HEK293 (cell line): ENCODE measurements around the gene LMTK3.

ENCODE experiments used
- BCL11A ChIP-seq: fragments of 450-650 bp; formaldehyde crosslinking; IDR thresholded peaks from 2 replicates; pipeline ENCODE4 v1.5.1; 2016; ENCODE audit warnings: low read depth, missing biosample characterization, missing genetic modification characterization
- GLIS2 ChIP-seq: fragments of 450-650 bp; formaldehyde crosslinking; IDR thresholded peaks from 2 replicates; pipeline ENCODE4 v1.5.1; 2016; ENCODE audit warnings: missing biosample characterization, missing genetic modification characterization
- HOXD13 ChIP-seq: sonication (generic); formaldehyde crosslinking; IDR thresholded peaks from 2 replicates; pipeline ENCODE4 v1.8.0; 2022; ENCODE audit warnings: missing genetic modification reagents, borderline replicate concordance
- MZF1 ChIP-seq: fragments of 450-650 bp; formaldehyde crosslinking; IDR thresholded peaks from 2 replicates; pipeline ENCODE4 v1.5.1; 2017; ENCODE audit warnings: missing biosample characterization, missing genetic modification characterization, borderline replicate concordance
- OVOL3 ChIP-seq: fragments of 450-650 bp; formaldehyde crosslinking; IDR thresholded peaks from 2 replicates; pipeline ENCODE4 v1.5.1; 2016; ENCODE audit warnings: missing biosample characterization, missing genetic modification characterization
- ZBTB21 ChIP-seq: fragments of 450-650 bp; formaldehyde crosslinking; IDR thresholded peaks from 2 replicates; pipeline ENCODE4 v1.5.1; 2017; ENCODE audit warnings: missing biosample characterization, missing genetic modification characterization
- ZNF112 ChIP-seq: fragments of 450-650 bp; formaldehyde crosslinking; IDR thresholded peaks from 2 replicates; pipeline ENCODE4 v1.5.0; 2017; ENCODE audit warnings: missing biosample characterization, missing genetic modification characterization
- ZNF175 ChIP-seq: fragments of 450-650 bp; formaldehyde crosslinking; IDR thresholded peaks from 2 replicates; pipeline ENCODE4 v1.5.1; 2016; ENCODE audit warnings: missing biosample characterization, missing genetic modification characterization
- ZNF239 ChIP-seq: fragments of 450-650 bp; formaldehyde crosslinking; IDR thresholded peaks from 2 replicates; pipeline ENCODE4 v1.5.1; 2016; ENCODE audit warnings: missing biosample characterization, missing genetic modification characterization
- ZNF311 ChIP-seq: fragments of 450-650 bp; formaldehyde crosslinking; IDR thresholded peaks from 2 replicates; pipeline ENCODE4 v1.5.1; 2017; ENCODE audit warnings: missing biosample characterization, missing genetic modification characterization, borderline replicate concordance
- ZNF335 ChIP-seq: fragments of 450-650 bp; formaldehyde crosslinking; conservative IDR thresholded peaks from 2 replicates; pipeline ENCODE4 v1.5.1; 2016; ENCODE audit warnings: missing biosample characterization, missing genetic modification characterization
- ZNF350 ChIP-seq: fragments of 450-650 bp; formaldehyde crosslinking; IDR thresholded peaks from 2 replicates; pipeline ENCODE4 v1.5.0; 2017; ENCODE audit warnings: missing biosample characterization, mild to moderate bottlenecking, missing genetic modification characterization
- ZNF37A ChIP-seq: fragments of 450-650 bp; IDR thresholded peaks from 2 replicates; pipeline ENCODE4 v1.5.1; 2018; ENCODE audit warnings: missing biosample characterization, missing genetic modification characterization
- ZNF394 ChIP-seq: fragments of 450-650 bp; formaldehyde crosslinking; IDR thresholded peaks from 2 replicates; pipeline ENCODE4 v1.5.1; 2016; ENCODE audit warnings: missing biosample characterization, missing genetic modification characterization, mild to moderate bottlenecking, moderate library complexity, borderline replicate concordance
- ZNF514 ChIP-seq: fragments of 450-650 bp; formaldehyde crosslinking; IDR thresholded peaks from 2 replicates; pipeline ENCODE4 v1.5.1; 2016; ENCODE audit warnings: missing biosample characterization, missing genetic modification characterization
- ZNF529 ChIP-seq: fragments of 450-650 bp; formaldehyde crosslinking; IDR thresholded peaks from 2 replicates; pipeline ENCODE4 v1.5.1; 2017; ENCODE audit warnings: missing genetic modification characterization, missing biosample characterization; ENCODE audit not compliant: insufficient replicate concordance
- ZNF544 ChIP-seq: fragments of 450-650 bp; formaldehyde crosslinking; IDR thresholded peaks from 2 replicates; pipeline ENCODE4 v1.5.0; 2017; ENCODE audit warnings: missing biosample characterization, missing genetic modification characterization
- ZNF555 ChIP-seq: fragments of 450-650 bp; formaldehyde crosslinking; conservative IDR thresholded peaks from 2 replicates; pipeline ENCODE4 v1.5.1; 2017; ENCODE audit warnings: missing biosample characterization, mild to moderate bottlenecking, missing genetic modification characterization, inconsistent platforms
- ZNF571 ChIP-seq: fragments of 450-650 bp; formaldehyde crosslinking; IDR thresholded peaks from 2 replicates; pipeline ENCODE4 v1.5.0; 2017; ENCODE audit warnings: missing biosample characterization, missing genetic modification characterization
- ZNF585B ChIP-seq: fragments of 450-650 bp; formaldehyde crosslinking; IDR thresholded peaks from 2 replicates; pipeline ENCODE4 v1.5.1; 2016; ENCODE audit warnings: missing biosample characterization, missing genetic modification characterization
- ZNF600 ChIP-seq: fragments of 450-650 bp; formaldehyde crosslinking; IDR thresholded peaks from 2 replicates; pipeline ENCODE4 v1.5.1; 2016; ENCODE audit warnings: missing biosample characterization, missing genetic modification characterization
- ZNF670 ChIP-seq: fragments of 450-650 bp; formaldehyde crosslinking; IDR thresholded peaks from 2 replicates; pipeline ENCODE4 v1.5.1; 2016; ENCODE audit warnings: missing biosample characterization, missing genetic modification characterization, low read depth
- ZNF777 ChIP-seq: fragments of 450-650 bp; formaldehyde crosslinking; IDR thresholded peaks from 2 replicates; pipeline ENCODE4 v1.5.1; 2017; ENCODE audit warnings: missing biosample characterization, missing genetic modification characterization, borderline replicate concordance
- TF ChIP-seq, protein P1 (sequence below): fragments of 450-650 bp; formaldehyde crosslinking; conservative IDR thresholded peaks from 2 replicates; pipeline ENCODE4 v1.5.1; 2016; ENCODE audit warnings: low read depth, missing biosample characterization, missing genetic modification characterization
- TF ChIP-seq, protein P2 (sequence below): fragments of 450-650 bp; formaldehyde crosslinking; IDR thresholded peaks from 2 replicates; pipeline ENCODE4 v1.5.1; 2016; ENCODE audit warnings: missing biosample characterization, missing genetic modification characterization
- TF ChIP-seq, protein P3 (sequence below): fragments of 450-650 bp; formaldehyde crosslinking; IDR thresholded peaks from 2 replicates; pipeline ENCODE4 v1.5.1; 2016; ENCODE audit warnings: missing biosample characterization, missing genetic modification characterization
- TF ChIP-seq, protein P4 (sequence below): fragments of 450-650 bp; formaldehyde crosslinking; IDR thresholded peaks from 2 replicates; pipeline ENCODE4 v1.5.0; 2017; ENCODE audit warnings: missing biosample characterization, missing genetic modification characterization, borderline replicate concordance
- TF ChIP-seq, protein P5 (sequence below): fragments of 450-650 bp; formaldehyde crosslinking; IDR thresholded peaks from 2 replicates; pipeline ENCODE4 v1.5.1; 2016; ENCODE audit warnings: missing biosample characterization, missing genetic modification characterization
- TF ChIP-seq, protein P6 (sequence below): fragments of 450-650 bp; formaldehyde crosslinking; IDR thresholded peaks from 2 replicates; pipeline ENCODE4 v1.5.1; 2016; ENCODE audit warnings: missing biosample characterization, missing genetic modification characterization
- TF ChIP-seq, protein P7 (sequence below): fragments of 450-650 bp; formaldehyde crosslinking; IDR thresholded peaks from 2 replicates; pipeline ENCODE4 v1.5.1; 2017; ENCODE audit warnings: missing biosample characterization, missing genetic modification characterization

LMTK3 gene

DNA sequence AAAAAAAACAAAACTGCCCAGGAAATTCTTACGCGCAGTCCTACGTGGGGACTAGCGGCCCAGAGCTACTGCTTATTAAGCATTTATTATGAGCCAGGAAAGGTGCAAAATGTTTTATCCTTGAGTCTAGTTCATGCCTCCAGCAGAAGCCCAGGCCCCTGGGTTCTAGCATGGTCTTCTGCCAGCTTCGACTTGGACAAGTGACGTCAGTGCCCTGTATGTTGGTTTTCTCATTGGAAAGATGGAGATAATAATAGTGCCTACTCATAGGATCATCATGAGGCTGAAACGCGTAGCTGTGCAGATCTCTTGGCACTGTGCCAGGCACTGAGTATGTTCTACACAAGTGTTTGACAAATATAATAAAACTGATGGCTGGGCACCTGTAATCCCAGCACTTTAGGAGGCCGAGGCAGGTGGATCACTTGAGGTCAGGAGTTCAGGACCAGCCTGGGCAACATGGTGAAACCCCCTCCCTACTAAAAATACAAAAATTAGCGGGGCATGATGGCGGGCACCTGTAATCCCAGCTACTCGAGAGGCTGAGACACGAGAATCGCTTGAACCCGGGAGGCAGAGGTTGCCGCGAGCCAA lies 28.0 kb upstream of the LMTK3 start (continued):
- TF ChIP-seq, protein P1, sequence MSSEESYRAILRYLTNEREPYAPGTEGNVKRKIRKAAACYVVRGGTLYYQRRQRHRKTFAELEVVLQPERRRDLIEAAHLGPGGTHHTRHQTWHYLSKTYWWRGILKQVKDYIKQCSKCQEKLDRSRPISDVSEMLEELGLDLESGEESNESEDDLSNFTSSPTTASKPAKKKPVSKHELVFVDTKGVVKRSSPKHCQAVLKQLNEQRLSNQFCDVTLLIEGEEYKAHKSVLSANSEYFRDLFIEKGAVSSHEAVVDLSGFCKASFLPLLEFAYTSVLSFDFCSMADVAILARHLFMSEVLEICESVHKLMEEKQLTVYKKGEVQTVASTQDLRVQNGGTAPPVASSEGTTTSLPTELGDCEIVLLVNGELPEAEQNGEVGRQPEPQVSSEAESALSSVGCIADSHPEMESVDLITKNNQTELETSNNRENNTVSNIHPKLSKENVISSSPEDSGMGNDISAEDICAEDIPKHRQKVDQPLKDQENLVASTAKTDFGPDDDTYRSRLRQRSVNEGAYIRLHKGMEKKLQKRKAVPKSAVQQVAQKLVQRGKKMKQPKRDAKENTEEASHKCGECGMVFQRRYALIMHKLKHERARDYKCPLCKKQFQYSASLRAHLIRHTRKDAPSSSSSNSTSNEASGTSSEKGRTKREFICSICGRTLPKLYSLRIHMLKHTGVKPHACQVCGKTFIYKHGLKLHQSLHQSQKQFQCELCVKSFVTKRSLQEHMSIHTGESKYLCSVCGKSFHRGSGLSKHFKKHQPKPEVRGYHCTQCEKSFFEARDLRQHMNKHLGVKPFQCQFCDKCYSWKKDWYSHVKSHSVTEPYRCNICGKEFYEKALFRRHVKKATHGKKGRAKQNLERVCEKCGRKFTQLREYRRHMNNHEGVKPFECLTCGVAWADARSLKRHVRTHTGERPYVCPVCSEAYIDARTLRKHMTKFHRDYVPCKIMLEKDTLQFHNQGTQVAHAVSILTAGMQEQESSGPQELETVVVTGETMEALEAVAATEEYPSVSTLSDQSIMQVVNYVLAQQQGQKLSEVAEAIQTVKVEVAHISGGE (tag by site-specific recombination), result no peak
- TF ChIP-seq ZNF544, result peak; percentile 99
- no peak for TF ChIP-seq ZNF670 (tag by site-specific recombination)
- TF ChIP-seq, protein P2, sequence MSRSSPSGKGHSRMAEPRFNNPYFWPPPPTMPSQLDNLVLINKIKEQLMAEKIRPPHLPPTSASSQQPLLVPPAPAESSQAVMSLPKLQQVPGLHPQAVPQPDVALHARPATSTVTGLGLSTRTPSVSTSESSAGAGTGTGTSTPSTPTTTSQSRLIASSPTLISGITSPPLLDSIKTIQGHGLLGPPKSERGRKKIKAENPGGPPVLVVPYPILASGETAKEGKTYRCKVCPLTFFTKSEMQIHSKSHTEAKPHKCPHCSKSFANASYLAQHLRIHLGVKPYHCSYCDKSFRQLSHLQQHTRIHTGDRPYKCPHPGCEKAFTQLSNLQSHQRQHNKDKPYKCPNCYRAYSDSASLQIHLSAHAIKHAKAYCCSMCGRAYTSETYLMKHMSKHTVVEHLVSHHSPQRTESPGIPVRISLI (tag by site-specific recombination), result peak; percentile 80
- TF ChIP-seq, protein P3, sequence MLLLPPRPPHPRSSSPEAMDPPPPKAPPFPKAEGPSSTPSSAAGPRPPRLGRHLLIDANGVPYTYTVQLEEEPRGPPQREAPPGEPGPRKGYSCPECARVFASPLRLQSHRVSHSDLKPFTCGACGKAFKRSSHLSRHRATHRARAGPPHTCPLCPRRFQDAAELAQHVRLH (tag by site-specific recombination), result 0 out of 2 replicates have a peak, but pooled peaks have one; percentile 73
- TF ChIP-seq ZNF600 (tag by site-specific recombination), result no peak
- TF ChIP-seq ZNF311, result peak; percentile 99
- TF ChIP-seq, protein P4, sequence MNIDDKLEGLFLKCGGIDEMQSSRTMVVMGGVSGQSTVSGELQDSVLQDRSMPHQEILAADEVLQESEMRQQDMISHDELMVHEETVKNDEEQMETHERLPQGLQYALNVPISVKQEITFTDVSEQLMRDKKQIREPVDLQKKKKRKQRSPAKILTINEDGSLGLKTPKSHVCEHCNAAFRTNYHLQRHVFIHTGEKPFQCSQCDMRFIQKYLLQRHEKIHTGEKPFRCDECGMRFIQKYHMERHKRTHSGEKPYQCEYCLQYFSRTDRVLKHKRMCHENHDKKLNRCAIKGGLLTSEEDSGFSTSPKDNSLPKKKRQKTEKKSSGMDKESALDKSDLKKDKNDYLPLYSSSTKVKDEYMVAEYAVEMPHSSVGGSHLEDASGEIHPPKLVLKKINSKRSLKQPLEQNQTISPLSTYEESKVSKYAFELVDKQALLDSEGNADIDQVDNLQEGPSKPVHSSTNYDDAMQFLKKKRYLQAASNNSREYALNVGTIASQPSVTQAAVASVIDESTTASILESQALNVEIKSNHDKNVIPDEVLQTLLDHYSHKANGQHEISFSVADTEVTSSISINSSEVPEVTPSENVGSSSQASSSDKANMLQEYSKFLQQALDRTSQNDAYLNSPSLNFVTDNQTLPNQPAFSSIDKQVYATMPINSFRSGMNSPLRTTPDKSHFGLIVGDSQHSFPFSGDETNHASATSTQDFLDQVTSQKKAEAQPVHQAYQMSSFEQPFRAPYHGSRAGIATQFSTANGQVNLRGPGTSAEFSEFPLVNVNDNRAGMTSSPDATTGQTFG (tag by site-specific recombination), result peak; percentile 91
- TF ChIP-seq GLIS2 (tag by site-specific recombination), result no peak
- TF ChIP-seq MZF1 (tag by site-specific recombination), result no peak; the same call in 1 of the 2 replicates
- TF ChIP-seq, protein P5, sequence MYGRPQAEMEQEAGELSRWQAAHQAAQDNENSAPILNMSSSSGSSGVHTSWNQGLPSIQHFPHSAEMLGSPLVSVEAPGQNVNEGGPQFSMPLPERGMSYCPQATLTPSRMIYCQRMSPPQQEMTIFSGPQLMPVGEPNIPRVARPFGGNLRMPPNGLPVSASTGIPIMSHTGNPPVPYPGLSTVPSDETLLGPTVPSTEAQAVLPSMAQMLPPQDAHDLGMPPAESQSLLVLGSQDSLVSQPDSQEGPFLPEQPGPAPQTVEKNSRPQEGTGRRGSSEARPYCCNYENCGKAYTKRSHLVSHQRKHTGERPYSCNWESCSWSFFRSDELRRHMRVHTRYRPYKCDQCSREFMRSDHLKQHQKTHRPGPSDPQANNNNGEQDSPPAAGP (tag by site-specific recombination), result no peak
- TF ChIP-seq, protein P6, sequence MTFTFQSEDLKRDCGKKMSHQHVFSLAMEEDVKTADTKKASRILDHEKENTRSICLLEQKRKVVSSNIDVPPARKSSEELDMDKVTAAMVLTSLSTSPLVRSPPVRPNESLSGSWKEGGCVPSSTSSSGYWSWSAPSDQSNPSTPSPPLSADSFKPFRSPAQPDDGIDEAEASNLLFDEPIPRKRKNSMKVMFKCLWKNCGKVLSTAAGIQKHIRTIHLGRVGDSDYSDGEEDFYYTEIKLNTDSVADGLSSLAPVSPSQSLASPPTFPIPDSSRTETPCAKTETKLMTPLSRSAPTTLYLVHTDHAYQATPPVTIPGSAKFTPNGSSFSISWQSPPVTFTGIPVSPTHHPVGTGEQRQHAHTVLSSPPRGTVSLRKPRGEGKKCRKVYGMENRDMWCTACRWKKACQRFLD, result no peak
- TF ChIP-seq ZNF555, result no peak
- no peak for TF ChIP-seq ZNF777
- TF ChIP-seq ZNF394 (tag by site-specific recombination), result peak; percentile 46; the same call in 1 of the 2 replicates
- TF ChIP-seq ZNF571 (tag by site-specific recombination), result peak; percentile 98
- TF ChIP-seq ZNF514 (tag by site-specific recombination), result no peak
- no peak for TF ChIP-seq OVOL3 (tag by site-specific recombination)
- TF ChIP-seq ZNF112 (tag by site-specific recombination), result peak; percentile 99
- TF ChIP-seq, protein P7, sequence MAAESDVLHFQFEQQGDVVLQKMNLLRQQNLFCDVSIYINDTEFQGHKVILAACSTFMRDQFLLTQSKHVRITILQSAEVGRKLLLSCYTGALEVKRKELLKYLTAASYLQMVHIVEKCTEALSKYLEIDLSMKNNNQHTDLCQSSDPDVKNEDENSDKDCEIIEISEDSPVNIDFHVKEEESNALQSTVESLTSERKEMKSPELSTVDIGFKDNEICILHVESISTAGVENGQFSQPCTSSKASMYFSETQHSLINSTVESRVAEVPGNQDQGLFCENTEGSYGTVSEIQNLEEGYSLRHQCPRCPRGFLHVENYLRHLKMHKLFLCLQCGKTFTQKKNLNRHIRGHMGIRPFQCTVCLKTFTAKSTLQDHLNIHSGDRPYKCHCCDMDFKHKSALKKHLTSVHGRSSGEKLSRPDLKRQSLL (tag by site-specific recombination), result peak; percentile 55; the same call in 1 of the 2 replicates
- peak; percentile 76 for TF ChIP-seq ZNF335 (tag by site-specific recombination)
- no peak for TF ChIP-seq ZNF529 (tag by site-specific recombination)
- peak; percentile 98 for TF ChIP-seq ZNF350 (tag by site-specific recombination)
- TF ChIP-seq ZNF585B (tag by site-specific recombination), result no peak
- no peak for TF ChIP-seq ZNF239 (tag by site-specific recombination)
- TF ChIP-seq BCL11A (tag by site-specific recombination), result peak; percentile 69; the same call in 1 of the 2 replicates
- TF ChIP-seq ZBTB21 (tag by site-specific recombination), result peak; percentile 84
- peak; percentile 95 for TF ChIP-seq ZNF37A (tag by site-specific recombination)
- no peak for TF ChIP-seq ZNF175 (tag by site-specific recombination)
- no peak for TF ChIP-seq HOXD13 (CRISPR knock-in tag)
